Neural cell (in vitro differentiated cells): ENCODE measurements around the gene DSCAML1. TPM values are rescaled to one million over a fixed set of nuclear protein-coding genes. Genes with fewer than 3 reads are reported as not detected.
A peak's percentile ranks its signal among the peaks of the same experiment; 100 is the strongest.

Source experiments
- H2AFZ ChIP-seq: fragments of 200-600, 300-800 bp; sonication (generic), shearing (Covaris generic); 2 replicates; pipeline ENCODE4 v1.6.0; 2014; ENCODE audit warnings: low read depth, mild to moderate bottlenecking, antibody characterized with exemption, low read length, moderate library complexity
- H3F3A ChIP-seq: fragments of 200-600 bp; shearing (Covaris generic); 2 replicates; pipeline ENCODE4 v1.6.1; 2016; ENCODE audit warnings: mild to moderate bottlenecking, moderate library complexity, mixed read lengths, antibody characterized with exemption, low read length; ENCODE audit not compliant: insufficient read depth, poor library complexity, severe bottlenecking
- H3K27ac ChIP-seq: fragments of 200-600, 300-800 bp; sonication (generic), shearing (Covaris generic); 2 replicates; pipeline ENCODE4 v1.5.1; 2014; ENCODE audit warnings: mild to moderate bottlenecking, low read length, moderate library complexity
- H3K27me3 ChIP-seq: fragments of 300-800, 200-600 bp; sonication (generic), shearing (Covaris generic); 2 replicates; pipeline ENCODE4 v1.6.0; 2014; ENCODE audit warnings: mild to moderate bottlenecking, low read depth, low read length, moderate library complexity; ENCODE audit not compliant: insufficient read depth
- H3K36me3 ChIP-seq: fragments of 300-800, 200-600 bp; sonication (generic), shearing (Covaris generic); 2 replicates; pipeline ENCODE4 v1.5.1; 2014; ENCODE audit warnings: mild to moderate bottlenecking, antibody characterized with exemption, low read length, moderate library complexity; ENCODE audit not compliant: insufficient read depth
- H3K4me2 ChIP-seq: fragments of 300-800, 200-600 bp; sonication (generic), shearing (Covaris generic); 2 replicates; pipeline ENCODE4 v1.6.0; 2014; ENCODE audit warnings: mild to moderate bottlenecking, low read length
- H3K4me3 ChIP-seq: fragments of 300-800, 200-600 bp; sonication (generic), shearing (Covaris generic); 2 replicates; pipeline ENCODE4 v1.5.1; 2014; ENCODE audit warnings: mild to moderate bottlenecking, low read length, moderate library complexity
- H3K79me2 ChIP-seq: fragments of 200-600 bp; shearing (Covaris generic); replicated peaks from 2 replicates; pipeline ENCODE4 v1.6.0; 2014; ENCODE audit warnings: mild to moderate bottlenecking, low read length, moderate library complexity; ENCODE audit not compliant: insufficient read depth
- H3K9ac ChIP-seq: fragments of 300-800, 200-600 bp; sonication (generic), shearing (Covaris generic); 2 replicates; pipeline ENCODE4 v1.6.1; 2016; ENCODE audit warnings: mild to moderate bottlenecking, low read length, mixed read lengths
- H3K9me2 ChIP-seq: fragments of 200-600 bp; shearing (Covaris generic); 2 replicates; pipeline ENCODE4 v1.6.1; 2016; ENCODE audit warnings: mild to moderate bottlenecking, low read length, mixed read lengths; ENCODE audit not compliant: insufficient read depth
- H3K9me3 ChIP-seq: fragments of 200-600, 300-800 bp; sonication (generic), shearing (Covaris generic); 2 replicates; pipeline ENCODE4 v1.6.1; 2016; ENCODE audit warnings: mild to moderate bottlenecking, mixed run types, low read length, moderate library complexity, mixed read lengths
- H4K20me1 ChIP-seq: fragments of 200-600 bp; shearing (Covaris generic); 2 replicates; pipeline ENCODE4 v1.6.1; 2016; ENCODE audit warnings: mild to moderate bottlenecking, mixed run types; ENCODE audit not compliant: insufficient read depth
- CTCF ChIP-seq: fragments of 450-650 bp; IDR thresholded peaks from 2 replicates; pipeline ENCODE4 v1.5.1; 2014; ENCODE audit warnings: antibody characterized with exemption, mild to moderate bottlenecking, moderate library complexity; ENCODE audit not compliant: poor library complexity, severe bottlenecking
- EP300 ChIP-seq: fragments of 450-650 bp; conservative IDR thresholded peaks from 2 replicates; pipeline ENCODE4 v1.6.1; 2014; ENCODE audit warnings: antibody characterized with exemption, mild to moderate bottlenecking, moderate library complexity; ENCODE audit not compliant: poor library complexity, severe bottlenecking
- EZH2 ChIP-seq: fragments of 200-600, 300-800 bp; shearing (Covaris generic), sonication (generic); IDR thresholded peaks from 2 replicates; pipeline ENCODE4 v1.6.1; 2014; ENCODE audit warnings: antibody characterized with exemption, low read length, borderline replicate concordance, mild to moderate bottlenecking; ENCODE audit not compliant: insufficient read depth, poor library complexity, severe bottlenecking
- MXI1 ChIP-seq: fragments of 450-650 bp; conservative IDR thresholded peaks from 2 replicates; pipeline ENCODE4 v1.6.1; 2014; ENCODE audit warnings: antibody characterized with exemption, mild to moderate bottlenecking; ENCODE audit not compliant: poor library complexity, severe bottlenecking
- POLR2AphosphoS5 ChIP-seq: IDR thresholded peaks from 2 replicates; pipeline ENCODE4 v1.6.1; 2012
- RAD21 ChIP-seq: fragments of 450-650 bp; conservative IDR thresholded peaks from 2 replicates; pipeline ENCODE4 v1.6.1; 2014; ENCODE audit warnings: antibody characterized with exemption, mild to moderate bottlenecking, moderate library complexity
- SMC3 ChIP-seq: fragments of 450-650 bp; conservative IDR thresholded peaks from 2 replicates; pipeline ENCODE4 v1.6.1; 2014; ENCODE audit warnings: antibody characterized with exemption, mild to moderate bottlenecking, moderate library complexity; ENCODE audit not compliant: poor library complexity
- TAF1 ChIP-seq: IDR thresholded peaks from 2 replicates; pipeline ENCODE4 v1.6.1; 2012; ENCODE audit warnings: low read depth
- polyA plus RNA-seq: library from polyadenylated mRNA; depleted of rRNA; stranded (reverse); fragments of >200 nt; gene quantifications from 2 replicates; pipeline ENCODE4 v1.2.3, GENCODE V29; 2014
- TF ChIP-seq, protein P1 (sequence below): IDR thresholded peaks from 2 replicates; pipeline ENCODE4 v1.6.1; 2012; ENCODE audit warnings: borderline replicate concordance

DSCAML1 gene
- polyA plus RNA-seq, 1 donor from 2014 or later: 1.3 TPM

- no peaks in the 10 kb centered on the region for H3K9me3 ChIP-seq
- no peak for TF ChIP-seq EP300
- TF ChIP-seq SMC3: no peak
- TF ChIP-seq EZH2: no peak
- TF ChIP-seq, protein P1, sequence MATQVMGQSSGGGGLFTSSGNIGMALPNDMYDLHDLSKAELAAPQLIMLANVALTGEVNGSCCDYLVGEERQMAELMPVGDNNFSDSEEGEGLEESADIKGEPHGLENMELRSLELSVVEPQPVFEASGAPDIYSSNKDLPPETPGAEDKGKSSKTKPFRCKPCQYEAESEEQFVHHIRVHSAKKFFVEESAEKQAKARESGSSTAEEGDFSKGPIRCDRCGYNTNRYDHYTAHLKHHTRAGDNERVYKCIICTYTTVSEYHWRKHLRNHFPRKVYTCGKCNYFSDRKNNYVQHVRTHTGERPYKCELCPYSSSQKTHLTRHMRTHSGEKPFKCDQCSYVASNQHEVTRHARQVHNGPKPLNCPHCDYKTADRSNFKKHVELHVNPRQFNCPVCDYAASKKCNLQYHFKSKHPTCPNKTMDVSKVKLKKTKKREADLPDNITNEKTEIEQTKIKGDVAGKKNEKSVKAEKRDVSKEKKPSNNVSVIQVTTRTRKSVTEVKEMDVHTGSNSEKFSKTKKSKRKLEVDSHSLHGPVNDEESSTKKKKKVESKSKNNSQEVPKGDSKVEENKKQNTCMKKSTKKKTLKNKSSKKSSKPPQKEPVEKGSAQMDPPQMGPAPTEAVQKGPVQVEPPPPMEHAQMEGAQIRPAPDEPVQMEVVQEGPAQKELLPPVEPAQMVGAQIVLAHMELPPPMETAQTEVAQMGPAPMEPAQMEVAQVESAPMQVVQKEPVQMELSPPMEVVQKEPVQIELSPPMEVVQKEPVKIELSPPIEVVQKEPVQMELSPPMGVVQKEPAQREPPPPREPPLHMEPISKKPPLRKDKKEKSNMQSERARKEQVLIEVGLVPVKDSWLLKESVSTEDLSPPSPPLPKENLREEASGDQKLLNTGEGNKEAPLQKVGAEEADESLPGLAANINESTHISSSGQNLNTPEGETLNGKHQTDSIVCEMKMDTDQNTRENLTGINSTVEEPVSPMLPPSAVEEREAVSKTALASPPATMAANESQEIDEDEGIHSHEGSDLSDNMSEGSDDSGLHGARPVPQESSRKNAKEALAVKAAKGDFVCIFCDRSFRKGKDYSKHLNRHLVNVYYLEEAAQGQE: no peak
- TF ChIP-seq CTCF: no peak
- no peak for TF ChIP-seq RAD21
- TF ChIP-seq TAF1: no peak
- no peak for TF ChIP-seq POLR2AphosphoS5
- no peak for TF ChIP-seq MXI1
- H3F3A ChIP-seq: no peaks in the 10 kb centered on the region
- H3K9me2 ChIP-seq: no peaks in the 10 kb centered on the region
- H3K4me2 ChIP-seq: no peak overlapping the region
- no peak overlapping the region for H3K9ac ChIP-seq
- no peak overlapping the region for H2AFZ ChIP-seq
- H3K36me3 ChIP-seq: no peaks in the 10 kb centered on the region
- H4K20me1 ChIP-seq: no peaks in the 10 kb centered on the region
- no peaks in the 10 kb centered on the region for H3K79me2 ChIP-seq
- H3K27me3 ChIP-seq: no peaks in the 10 kb centered on the region
- no peak overlapping the region for H3K27ac ChIP-seq
- no peak overlapping the region for H3K4me3 ChIP-seq
Measured at GRCh38 chr11:117786135-117786870, 10.7 kb downstream of the DSCAML1 start.

DNA sequence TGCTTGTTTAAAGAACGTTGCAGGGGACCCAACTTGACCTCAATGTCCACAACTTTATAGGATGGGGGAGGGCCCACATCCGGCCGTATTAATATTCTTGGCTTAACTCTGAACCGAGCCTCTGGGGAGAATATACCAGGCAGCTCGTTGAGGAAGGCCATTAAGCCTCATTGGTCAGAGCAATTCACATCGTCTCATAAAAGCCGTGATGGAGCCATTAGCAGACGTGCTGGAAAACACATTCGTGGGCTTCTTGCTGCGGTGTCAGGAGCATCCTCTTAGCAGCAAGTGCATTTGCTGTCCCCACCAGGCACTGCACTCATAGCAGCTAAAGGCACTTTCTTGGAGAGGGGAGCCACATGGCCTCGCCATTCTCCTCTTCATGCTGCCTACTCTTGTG is 14.9 kb downstream of the DSCAML1 start:
- TF ChIP-seq POLR2AphosphoS5 (peak; percentile 24), EP300 (no peak)
- TF ChIP-seq, protein P1: no peak
- Histone ChIP-seq H3K27me3 (no peaks in the 10 kb centered on the region), H3K36me3 (no peaks in the 10 kb centered on the region), H3K4me2 (no peak overlapping the region), H3K27ac (no peak overlapping the region), H3K79me2 (no peaks in the 10 kb centered on the region), H3K4me3 (no peak overlapping the region), H3F3A (no peaks in the 10 kb centered on the region), H2AFZ (no peak overlapping the region), H3K9me2 (no peaks in the 10 kb centered on the region), H4K20me1 (no peaks in the 10 kb centered on the region), H3K9me3 (no peaks in the 10 kb centered on the region), H3K9ac (no peak overlapping the region)
